Nephron (organoid): ENCODE data around the gene MEX3D.
A peak's percentile ranks its signal among the peaks of the same experiment; 100 is the strongest.

Experiments used
- H3K27ac Mint-ChIP-seq, 3 experiments: 2 replicates each; pipeline ENCODE4 v1.8.0; 2020; ENCODE audit warnings: mixed read lengths in 3 of 3, mild to moderate bottlenecking in 2 of 3, moderate library complexity in 1 of 3
- H3K27me3 Mint-ChIP-seq: 2 replicates; pipeline ENCODE4 v1.8.0; 2021; ENCODE audit warnings: low read depth, mild to moderate bottlenecking, moderate library complexity, mixed read lengths
- H3K36me3 Mint-ChIP-seq: 2 replicates; pipeline ENCODE4 v1.8.0; 2020; ENCODE audit warnings: low read depth, mixed read lengths
- H3K4me1 Mint-ChIP-seq: 2 replicates; pipeline ENCODE4 v1.8.0; 2020; ENCODE audit warnings: mixed read lengths
- H3K4me3 Mint-ChIP-seq, 3 experiments: 2 replicates each; pipeline ENCODE4 v1.8.0; 2020; ENCODE audit warnings: mild to moderate bottlenecking in 3 of 3, mixed read lengths in 3 of 3, moderate library complexity in 2 of 3
- H3K9me3 Mint-ChIP-seq: 2 replicates; pipeline ENCODE4 v1.8.0; 2020; ENCODE audit warnings: mixed read lengths
- CTCF ChIP-seq, 3 experiments: fragments of 200-600 bp; sonication (generic); IDR thresholded peaks; one replicate each; pipeline ENCODE4 v1.5.0; 2021; ENCODE audit warnings: antibody characterized with exemption in 3 of 3; ENCODE audit not compliant: unreplicated experiment in 3 of 3

Gene MEX3D

GRCh38 chr19:1510442-1510806, 57.7 kb downstream of the MEX3D start:
- Mint-ChIP-seq H3K9me3 (no peaks in the 10 kb centered on the region), H3K4me1 (peaks cover 26% of the 10 kb centered on the region), H3K36me3 (no peaks in the 10 kb centered on the region), H3K4me3 (peak overlapping the region in 1 of 3 experiments; percentile 67), H3K27ac (no peak overlapping the region), H3K27me3 (peaks cover 34% of the 10 kb centered on the region)
- TF ChIP-seq CTCF (IDR thresholded peaks at IDR 0.05; ENCODE audit: unreplicated experiment in 3 of 3) = no peak

- peak overlapping the region; percentile 37 to 65 (median 52) for H3K4me3 Mint-ChIP-seq
- no peaks in the 10 kb centered on the region for H3K9me3 Mint-ChIP-seq
- H3K27ac Mint-ChIP-seq = peak overlapping the region; percentile 65 to 89 (median 71)
- H3K36me3 Mint-ChIP-seq = no peaks in the 10 kb centered on the region
- peaks cover 26% of the 10 kb centered on the region for H3K4me1 Mint-ChIP-seq
- TF ChIP-seq CTCF (IDR thresholded peaks at IDR 0.05; ENCODE audit: unreplicated experiment in 3 of 3) = no peak
- H3K27me3 Mint-ChIP-seq = peaks cover 36% of the 10 kb centered on the region
Observed at GRCh38 chr19:1509602-1510441, 58.3 kb downstream of the MEX3D start.

GRCh38 chr19:1508507-1508856, 59.6 kb downstream of the MEX3D start:
- Mint-ChIP-seq H3K4me1 (peaks cover 31% of the 10 kb centered on the region), H3K9me3 (no peaks in the 10 kb centered on the region), H3K27ac (peak overlapping the region in 1 of 3 experiments; percentile 14), H3K36me3 (no peaks in the 10 kb centered on the region), H3K4me3 (peak overlapping the region; percentile 30 to 91 (median 58)), H3K27me3 (peaks cover 39% of the 10 kb centered on the region)
- no peak for TF ChIP-seq CTCF (IDR thresholded peaks at IDR 0.05; ENCODE audit: unreplicated experiment in 3 of 3)

DNA sequence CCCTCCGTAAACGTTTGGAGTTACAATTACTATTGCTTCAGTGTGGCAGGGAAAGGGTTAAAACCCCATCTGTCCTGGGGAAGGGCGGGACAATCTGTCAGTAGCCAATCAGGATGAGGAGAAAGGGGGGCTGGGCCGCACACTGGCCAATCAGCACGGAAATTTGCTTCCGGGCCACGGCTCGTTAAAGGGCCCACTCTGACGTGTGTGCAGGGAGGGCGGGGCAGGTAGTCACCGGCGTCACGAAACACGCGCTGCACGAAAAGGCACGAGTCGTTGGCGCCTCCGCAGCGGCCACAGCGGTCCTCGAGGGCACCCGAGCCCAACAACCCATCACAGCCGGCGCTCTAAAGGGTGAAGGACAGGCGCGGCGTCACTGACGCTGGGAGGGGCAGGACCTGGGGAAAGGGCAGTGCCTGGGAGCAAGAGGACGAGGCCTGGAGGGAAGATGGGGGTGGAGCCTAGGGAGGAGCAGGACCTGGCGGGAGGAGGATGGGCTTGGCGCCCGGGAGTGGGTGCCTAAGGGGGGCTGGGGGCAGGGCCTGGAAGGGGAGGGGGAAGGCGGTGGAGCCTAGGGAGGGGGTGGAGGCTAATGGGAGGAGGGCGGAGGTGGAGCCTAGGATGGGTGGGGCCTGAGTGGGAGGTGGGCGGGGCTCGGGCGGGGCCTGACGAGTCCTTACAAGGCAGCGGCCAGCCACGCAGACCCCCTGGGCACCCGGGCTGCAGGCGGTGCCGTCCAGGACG, 60.2 kb downstream of the MEX3D start:
- Mint-ChIP-seq H3K27ac (peak overlapping the region; percentile 91 to 97 (median 94)), H3K4me1 (peaks cover 31% of the 10 kb centered on the region), H3K4me3 (peak overlapping the region; percentile 86 to 91 (median 87)), H3K27me3 (peaks cover 44% of the 10 kb centered on the region), H3K36me3 (no peaks in the 10 kb centered on the region), H3K9me3 (no peaks in the 10 kb centered on the region)
- TF ChIP-seq CTCF (IDR thresholded peaks at IDR 0.05; ENCODE audit: unreplicated experiment in 3 of 3) = no peak

DNA sequence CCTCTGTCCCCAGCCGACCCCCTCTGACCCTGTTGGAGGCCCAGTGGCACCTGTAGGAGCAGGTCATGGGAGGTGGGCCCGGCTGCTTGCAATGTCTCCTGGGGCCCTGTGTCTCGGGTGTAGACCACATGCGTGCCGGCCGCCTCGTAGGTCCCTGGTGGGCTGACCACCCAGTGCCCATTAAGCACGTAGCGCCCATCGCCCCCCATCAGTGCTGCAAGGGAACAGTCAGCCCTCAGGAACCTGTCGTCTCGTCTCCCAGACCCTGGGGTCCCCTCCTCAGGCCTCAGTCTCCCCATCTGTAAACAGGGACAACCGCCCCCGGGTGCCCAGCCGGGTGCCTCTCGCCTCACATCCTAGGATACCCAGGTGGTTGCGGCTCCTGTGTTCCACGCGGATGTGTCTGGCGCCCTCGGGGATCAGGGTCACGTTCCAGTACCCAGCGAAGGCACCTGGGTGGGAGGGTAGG, 60.9 kb downstream of the MEX3D start:
- H3K4me1 Mint-ChIP-seq = peaks cover 31% of the 10 kb centered on the region
- no peaks in the 10 kb centered on the region for H3K36me3 Mint-ChIP-seq
- peak overlapping the region; percentile 91 to 97 (median 94) for H3K27ac Mint-ChIP-seq
- TF ChIP-seq CTCF (IDR thresholded peaks at IDR 0.05; ENCODE audit: unreplicated experiment in 3 of 3) = no peak
- H3K27me3 Mint-ChIP-seq = peaks cover 45% of the 10 kb centered on the region
- H3K9me3 Mint-ChIP-seq = no peaks in the 10 kb centered on the region
- H3K4me3 Mint-ChIP-seq = no peak overlapping the region
